SK-N-MC (cell line): ENCODE results near the gene FCHO1.

Source experiments
- DNase-seq: peaks from one replicate; pipeline ENCODE4 v3.0.0-alpha.2; 2011; ENCODE audit warnings: low read depth, low spot score
- H3K27ac ChIP-seq: fragments of 200-600 bp; sonication (generic); 2 replicates; pipeline ENCODE4 v1.5.1; 2016; ENCODE audit warnings: mixed run types
- H3K36me3 ChIP-seq: fragments of 200-600 bp; sonication (generic); 2 replicates; pipeline ENCODE4 v1.6.1; 2017; ENCODE audit warnings: antibody characterized with exemption, low read length, mixed read lengths; ENCODE audit not compliant: insufficient read depth
- H3K4me3 ChIP-seq: fragments of 200-600 bp; sonication (generic); 2 replicates; pipeline ENCODE4 v1.5.1; 2016
- H3K9ac ChIP-seq: fragments of 200-600 bp; sonication (generic); 2 replicates; pipeline ENCODE4 v1.8.0; 2017; ENCODE audit warnings: mixed run types, mixed read lengths; ENCODE audit not compliant: insufficient read length
- H3K9me3 ChIP-seq: fragments of 200-600 bp; sonication (generic); 2 replicates; pipeline ENCODE4 v1.6.1; 2017; ENCODE audit warnings: low read depth, mild to moderate bottlenecking, antibody characterized with exemption, low read length, moderate library complexity, mixed read lengths
- EZH2 ChIP-seq: fragments of 200-600 bp; sonication (generic); IDR thresholded peaks from one replicate; pipeline ENCODE4 v1.6.1; 2017; ENCODE audit warnings: antibody characterized with exemption
- FOXP2 ChIP-seq: optimal IDR thresholded peaks from 2 replicates; pipeline ENCODE3; 2011; ENCODE audit warnings: mild to moderate bottlenecking, moderate library complexity; ENCODE audit not compliant: insufficient read depth; ENCODE audit errors: extremely low read length, control extremely low read depth
- POLR2AphosphoS5 ChIP-seq: IDR thresholded peaks from 2 replicates; pipeline ENCODE4 v1.6.1; 2012; ENCODE audit warnings: mild to moderate bottlenecking, low read depth, low read length, borderline replicate concordance

FCHO1 gene

GRCh38 chr19:17802137-17802858, 51.0 kb downstream of the FCHO1 start:
- no peak for TF ChIP-seq FOXP2
- no peak for TF ChIP-seq POLR2AphosphoS5
- no peak for TF ChIP-seq EZH2
- H3K9ac ChIP-seq: no peak overlapping the region
- H3K27ac ChIP-seq: no peak overlapping the region
- H3K9me3 ChIP-seq: no peaks in the 10 kb centered on the region
- H3K4me3 ChIP-seq: no peak overlapping the region
- no peaks in the 10 kb centered on the region for H3K36me3 ChIP-seq
- DNase-seq: no peak

DNA sequence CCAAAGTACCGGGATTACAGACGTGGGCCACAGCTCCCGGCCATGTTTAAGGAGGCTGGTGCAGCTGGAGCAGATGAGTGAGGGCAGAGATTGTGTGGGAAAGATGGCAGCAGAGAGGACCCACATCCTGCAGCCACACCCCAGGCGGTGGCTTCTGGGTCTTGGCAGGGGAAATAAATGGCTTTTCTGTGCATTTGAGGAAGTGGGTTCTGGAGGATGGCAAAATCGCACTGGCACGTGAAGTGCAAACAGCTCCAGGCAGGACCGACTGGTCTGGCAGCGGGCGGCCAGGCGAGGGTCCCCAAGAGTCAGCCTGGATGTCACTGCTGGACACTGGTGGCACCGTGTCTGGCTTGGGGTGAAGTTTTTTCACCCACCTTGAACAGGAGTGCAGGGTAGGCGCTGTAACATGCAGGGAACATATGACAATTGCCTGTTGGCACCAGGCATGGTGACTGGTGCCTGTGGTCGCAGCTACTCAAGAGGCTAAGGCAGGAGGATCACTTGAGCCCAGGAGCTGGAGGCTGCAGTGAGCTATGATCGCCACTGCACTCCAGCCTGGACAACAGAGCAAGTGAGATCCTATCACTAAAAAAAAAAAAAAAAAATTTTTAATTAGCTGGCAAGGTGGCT, 52.1 kb downstream of the FCHO1 start:
- no peak overlapping the region for H3K27ac ChIP-seq
- no peaks in the 10 kb centered on the region for H3K36me3 ChIP-seq
- no peaks in the 10 kb centered on the region for H3K9me3 ChIP-seq
- DNase-seq: no peak
- no peak overlapping the region for H3K9ac ChIP-seq
- no peak overlapping the region for H3K4me3 ChIP-seq
- TF ChIP-seq FOXP2 (no peak), POLR2AphosphoS5 (no peak), EZH2 (no peak)

- no peaks in the 10 kb centered on the region for H3K9me3 ChIP-seq
- DNase-seq: no peak
- no peak overlapping the region for H3K27ac ChIP-seq
- H3K9ac ChIP-seq: no peak overlapping the region
- H3K36me3 ChIP-seq: no peaks in the 10 kb centered on the region
- TF ChIP-seq POLR2AphosphoS5: no peak
- TF ChIP-seq FOXP2: no peak
- no peak for TF ChIP-seq EZH2
- no peak overlapping the region for H3K4me3 ChIP-seq
Observed at GRCh38 chr19:17805427-17805826, 54.1 kb downstream of the FCHO1 start.

GRCh38 chr19:17806945-17807344, 55.7 kb downstream of the FCHO1 start:
- H3K9me3 ChIP-seq: no peaks in the 10 kb centered on the region
- H3K9ac ChIP-seq: no peak overlapping the region
- no peak for DNase-seq
- TF ChIP-seq EZH2 (no peak), POLR2AphosphoS5 (no peak), FOXP2 (no peak)
- H3K4me3 ChIP-seq: no peak overlapping the region
- no peaks in the 10 kb centered on the region for H3K36me3 ChIP-seq
- H3K27ac ChIP-seq: no peak overlapping the region

DNA sequence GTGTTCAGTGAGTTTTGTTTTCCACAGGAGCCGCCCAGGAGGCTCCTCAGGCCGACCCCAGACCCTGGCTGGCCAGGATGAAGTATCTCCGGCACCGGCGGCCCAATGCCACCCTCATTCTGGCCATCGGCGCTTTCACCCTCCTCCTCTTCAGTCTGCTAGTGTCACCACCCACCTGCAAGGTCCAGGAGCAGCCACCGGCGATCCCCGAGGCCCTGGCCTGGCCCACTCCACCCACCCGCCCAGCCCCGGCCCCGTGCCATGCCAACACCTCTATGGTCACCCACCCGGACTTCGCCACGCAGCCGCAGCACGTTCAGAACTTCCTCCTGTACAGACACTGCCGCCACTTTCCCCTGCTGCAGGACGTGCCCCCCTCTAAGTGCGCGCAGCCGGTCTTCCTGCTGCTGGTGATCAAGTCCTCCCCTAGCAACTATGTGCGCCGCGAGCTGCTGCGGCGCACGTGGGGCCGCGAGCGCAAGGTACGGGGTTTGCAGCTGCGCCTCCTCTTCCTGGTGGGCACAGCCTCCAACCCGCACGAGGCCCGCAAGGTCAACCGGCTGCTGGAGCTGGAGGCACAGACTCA, 56.5 kb downstream of the FCHO1 start:
- Histone ChIP-seq H3K36me3 (no peaks in the 10 kb centered on the region), H3K4me3 (no peak overlapping the region), H3K9me3 (no peaks in the 10 kb centered on the region), H3K9ac (no peak overlapping the region), H3K27ac (no peak overlapping the region)
- TF ChIP-seq EZH2 (no peak), POLR2AphosphoS5 (no peak), FOXP2 (no peak)
- no peak for DNase-seq

GRCh38 chr19:17811103-17811502, 59.8 kb downstream of the FCHO1 start:
- Histone ChIP-seq H3K36me3 (no peaks in the 10 kb centered on the region), H3K9ac (no peak overlapping the region), H3K27ac (no peak overlapping the region), H3K4me3 (no peak overlapping the region), H3K9me3 (no peaks in the 10 kb centered on the region)
- no peak for DNase-seq
- TF ChIP-seq EZH2 (no peak), POLR2AphosphoS5 (no peak), FOXP2 (no peak)

GRCh38 chr19:17811681-17812080, 60.4 kb downstream of the FCHO1 start:
- no peaks in the 10 kb centered on the region for H3K9me3 ChIP-seq
- no peaks in the 10 kb centered on the region for H3K36me3 ChIP-seq
- H3K9ac ChIP-seq: no peak overlapping the region
- TF ChIP-seq FOXP2 (no peak), EZH2 (no peak)
- H3K4me3 ChIP-seq: no peak overlapping the region
- no peak overlapping the region for H3K27ac ChIP-seq
- DNase-seq: no peak

- no peak for TF ChIP-seq FOXP2
- no peak for TF ChIP-seq EZH2
- no peak for TF ChIP-seq POLR2AphosphoS5
- Histone ChIP-seq H3K9me3 (no peaks in the 10 kb centered on the region), H3K4me3 (no peak overlapping the region), H3K27ac (no peak overlapping the region), H3K9ac (no peak overlapping the region), H3K36me3 (no peaks in the 10 kb centered on the region)
- no peak for DNase-seq
Observed at GRCh38 chr19:17812099-17812498, 60.8 kb downstream of the FCHO1 start.
